Measurements from ENCODE around the gene GLRX. TPM values are rescaled to one million over a fixed set of nuclear protein-coding genes. Genes with fewer than 3 reads are reported as not detected.
"Not testable (repeated sequence)": the region's sequence is repeated elsewhere in the genome, so short reads cannot be mapped to it uniquely, and the experiment has no call there.

GLRX gene
- total RNA-seq, 2 donors from 2014 or later, result 151 to 173 TPM

GRCh38 chr5:95818181-95819147 is 4.1 kb downstream of the GLRX start:
- peak overlapping the region; percentile 5 to 7 for H3K4me3 ChIP-seq
- peak overlapping the region; percentile 65 to 67 for H3K27ac ChIP-seq
- peaks cover 43% of the 10 kb centered on the region for H3K36me3 ChIP-seq
- DNase-seq (ENCODE audit: low spot score), result no peak
- no peak for TF ChIP-seq CTCF (IDR thresholded peaks at IDR 0.05)
- H3K27me3 ChIP-seq, result no peaks in the 10 kb centered on the region
- H3K9me3 ChIP-seq, result no peaks in the 10 kb centered on the region
- peaks cover 0 to 56% of the 10 kb centered on the region in 2 donors for H3K4me1 ChIP-seq

- TF ChIP-seq CTCF (IDR thresholded peaks at IDR 0.05), result no peak
- Histone ChIP-seq H3K4me3 (peak overlapping the region in 1 of 2 donors; percentile 5), H3K4me1 (peaks cover 0 to 51% of the 10 kb centered on the region in 2 donors), H3K36me3 (peaks cover 43% of the 10 kb centered on the region), H3K27ac (peak overlapping the region; percentile 65 to 67), H3K27me3 (no peaks in the 10 kb centered on the region), H3K9me3 (no peaks in the 10 kb centered on the region)
- no peak for DNase-seq (ENCODE audit: low spot score)
Observed at GRCh38 chr5:95817430-95817829, 5.1 kb downstream of the GLRX start.

- DNase-seq (ENCODE audit: low spot score), result no peak
- H3K4me1 ChIP-seq, result peaks cover 0 to 58% of the 10 kb centered on the region in 2 donors
- H3K27ac ChIP-seq, result peak overlapping the region in 1 of 2 donors; percentile 65
- no peak overlapping the region for H3K4me3 ChIP-seq
- TF ChIP-seq CTCF (IDR thresholded peaks at IDR 0.05), result no peak
- peaks cover 43% of the 10 kb centered on the region for H3K36me3 ChIP-seq
- no peaks in the 10 kb centered on the region for H3K9me3 ChIP-seq
- no peaks in the 10 kb centered on the region for H3K27me3 ChIP-seq
Observed at GRCh38 chr5:95816776-95817175, 5.8 kb downstream of the GLRX start.

GRCh38 chr5:95816341-95816740 is 6.2 kb downstream of the GLRX start:
- no peak for TF ChIP-seq CTCF (IDR thresholded peaks at IDR 0.05)
- Histone ChIP-seq H3K4me1 (peaks cover 0 to 59% of the 10 kb centered on the region in 2 donors), H3K36me3 (peaks cover 43% of the 10 kb centered on the region), H3K9me3 (no peaks in the 10 kb centered on the region), H3K27ac (no peak overlapping the region), H3K4me3 (no peak overlapping the region), H3K27me3 (no peaks in the 10 kb centered on the region)
- DNase-seq (ENCODE audit: low spot score), result no peak

GRCh38 chr5:95815155-95815729 is 7.3 kb downstream of the GLRX start:
- H3K27me3 ChIP-seq, result no peaks in the 10 kb centered on the region
- no peak for DNase-seq (ENCODE audit: low spot score)
- H3K27ac ChIP-seq, result no peak overlapping the region
- peaks cover 43% of the 10 kb centered on the region for H3K36me3 ChIP-seq
- no peak for TF ChIP-seq CTCF (IDR thresholded peaks at IDR 0.05)
- no peaks in the 10 kb centered on the region for H3K9me3 ChIP-seq
- H3K4me3 ChIP-seq, result no peak overlapping the region
- peaks cover 0 to 59% of the 10 kb centered on the region in 2 donors for H3K4me1 ChIP-seq

GRCh38 chr5:95813035-95813434 is 9.5 kb downstream of the GLRX start:
- H3K27ac ChIP-seq, H3K27me3 ChIP-seq, H3K4me3 ChIP-seq, H3K9me3 ChIP-seq: not testable (repeated sequence)
- DNase-seq (ENCODE audit: low spot score), result peak; percentile 28
- H3K4me1 ChIP-seq, result peaks cover 0 to 59% of the 10 kb centered on the region in 2 donors
- peaks cover 38% of the 10 kb centered on the region for H3K36me3 ChIP-seq

All from right atrium auricular region (tissue), 2 donors.